Right lobe of liver (tissue), 6 donors: ENCODE results near the gene PDE7B. TPM values are rescaled to one million over a fixed set of nuclear protein-coding genes. Genes with fewer than 3 reads are reported as not detected.
A peak's percentile ranks its signal among the peaks of the same experiment; 100 is the strongest.

Source experiments
- ATAC-seq, 4 donors: fragments of 200-7000 bp; cut with Tn5 transposase; one replicate each; pipeline ENCODE4 v1.9.1; 2020; ENCODE audit warnings: mild to moderate bottlenecking in 4 of 4, moderate library complexity in 4 of 4
- DNase-seq, 3 donors: peaks; one replicate each; pipeline ENCODE4 v3.0.0-alpha.2; 2020
- H3K27ac ChIP-seq, 3 donors: fragments of 200-600 bp; one replicate each; pipeline ENCODE4 v1.8.0; 2022
- H3K27me3 ChIP-seq, 2 donors: fragments of 200-600 bp; one replicate each; pipeline ENCODE4 v1.8.0; 2022
- H3K36me3 ChIP-seq, 4 donors: fragments of 200-600 bp; sonication (generic) in 1 of 4; one replicate each; pipeline versions ENCODE4 v1.5.1 to v1.8.0; 2017 to 2022; ENCODE audit warnings: control low read depth in 1 of 4
- H3K4me1 ChIP-seq, 4 donors: fragments of 200-600 bp; sonication (generic) in 1 of 4; one replicate each; pipeline versions ENCODE4 v1.5.1 to v1.8.0; 2017 to 2022; ENCODE audit warnings: control low read depth in 1 of 4
- H3K4me3 ChIP-seq, 3 donors: fragments of 200-600 bp; one replicate each; pipeline ENCODE4 v1.8.0; 2022
- H3K9me3 ChIP-seq, 4 donors: fragments of 200-600 bp; sonication (generic) in 1 of 4; one replicate each; pipeline versions ENCODE4 v1.5.1 to v1.8.0; 2017 to 2022; ENCODE audit warnings: control low read depth in 1 of 4
- POLR2A ChIP-seq: fragments of 450-650 bp; IDR thresholded peaks from one replicate; pipeline ENCODE4 v1.6.1; 2017; ENCODE audit warnings: antibody characterized with exemption, mild to moderate bottlenecking
- WGBS: methylation state at CpG from one replicate; pipeline ENCODE4 v1.1.6; 2018; ENCODE audit warnings: low coverage, low lambda C conversion rate; ENCODE audit not compliant: insufficient coverage; ENCODE audit errors: missing lambda C conversion rate; 5-methylcytosine and 5-hydroxymethylcytosine counted together
- intact Hi-C, 2 donors: fragments of 100-400 bp; cut with DNase I; formaldehyde crosslinking; loops; one replicate each; pipeline versions ENCODE4 v1.11.2 to v1.14.1; 2022
- total RNA-seq, 6 experiments: library from RNA; depleted of rRNA in 2 of 6; stranded (reverse); fragments of >200 nt in 2 of 6; fragmentation: NEBNext Ultra II Directional in 3 of 6; extraction: Animal tissue kit (Norgen Biotek cat#: 25700) in 3 of 6; gene quantifications; one replicate each; pipeline versions ENCODE4 v1.1.0 to v1.2.4, GENCODE V29; 2016 to 2023
- TF ChIP-seq, protein P1 (sequence below), 4 donors: fragments of 200-600 bp in 3 of 4; fragments of 450-650 bp in 1 of 4; IDR thresholded peaks; one replicate each; pipeline versions ENCODE4 v1.5.1 to v1.8.0; 2016 to 2022; ENCODE audit warnings: antibody characterized with exemption in 4 of 4, mild to moderate bottlenecking in 2 of 4
- donor health status: DM: no; HTN: yes; CAD: no.
- donor health status: DM: no; HTN: no; CAD: no.
- donor health status: DM: no; HTN: no; CAD: no.
- donor health status: DM: no; HTN: yes; CAD: no.
- donor health status: DM: no; HTN: yes; CAD: no.

PDE7B gene
- total RNA-seq, 6 experiments from 2014 or later: 1.1 to 5.1 (median 1.9) TPM

- Histone ChIP-seq H3K27me3 (no peaks in the 10 kb centered on the region), H3K27ac (no peak overlapping the region), H3K36me3 (no peaks in the 10 kb centered on the region), H3K4me3 (no peak overlapping the region), H3K9me3 (no peaks in the 10 kb centered on the region), H3K4me1 (no peaks in the 10 kb centered on the region)
- DNase-seq: no peak
- intact Hi-C loops: no loop called here
- 80% methylated on average over 6 of the region's 6 CpGs for WGBS
- no peak for TF ChIP-seq POLR2A
- ATAC-seq: no peak
These were observed 8.7 kb upstream of the PDE7B start for GRCh38 chr6:135842618-135843392.

DNA sequence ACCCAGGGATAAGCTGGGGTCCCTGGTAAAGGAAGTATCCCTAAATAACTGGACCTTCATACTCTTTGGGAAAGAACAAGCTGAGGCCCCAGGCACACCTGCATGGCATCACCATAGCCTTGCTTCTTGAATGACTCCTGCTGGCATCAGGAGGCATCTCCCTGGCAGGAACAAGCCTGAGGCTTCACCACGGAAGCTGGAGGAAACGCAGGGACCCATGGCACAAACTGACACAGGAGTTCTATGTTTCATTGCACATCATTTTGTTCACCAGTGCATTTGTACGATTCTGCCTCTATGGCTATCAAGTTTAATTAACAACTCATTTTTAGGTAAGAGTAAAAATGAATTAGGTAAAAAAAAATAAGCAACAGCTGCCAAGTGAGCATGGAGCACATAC is 619 bp upstream of the PDE7B start:
- 100% methylated on average over 3 of the region's 3 CpGs for WGBS
- no peaks in the 10 kb centered on the region for H3K27me3 ChIP-seq
- no peak for DNase-seq
- TF ChIP-seq, protein P1, sequence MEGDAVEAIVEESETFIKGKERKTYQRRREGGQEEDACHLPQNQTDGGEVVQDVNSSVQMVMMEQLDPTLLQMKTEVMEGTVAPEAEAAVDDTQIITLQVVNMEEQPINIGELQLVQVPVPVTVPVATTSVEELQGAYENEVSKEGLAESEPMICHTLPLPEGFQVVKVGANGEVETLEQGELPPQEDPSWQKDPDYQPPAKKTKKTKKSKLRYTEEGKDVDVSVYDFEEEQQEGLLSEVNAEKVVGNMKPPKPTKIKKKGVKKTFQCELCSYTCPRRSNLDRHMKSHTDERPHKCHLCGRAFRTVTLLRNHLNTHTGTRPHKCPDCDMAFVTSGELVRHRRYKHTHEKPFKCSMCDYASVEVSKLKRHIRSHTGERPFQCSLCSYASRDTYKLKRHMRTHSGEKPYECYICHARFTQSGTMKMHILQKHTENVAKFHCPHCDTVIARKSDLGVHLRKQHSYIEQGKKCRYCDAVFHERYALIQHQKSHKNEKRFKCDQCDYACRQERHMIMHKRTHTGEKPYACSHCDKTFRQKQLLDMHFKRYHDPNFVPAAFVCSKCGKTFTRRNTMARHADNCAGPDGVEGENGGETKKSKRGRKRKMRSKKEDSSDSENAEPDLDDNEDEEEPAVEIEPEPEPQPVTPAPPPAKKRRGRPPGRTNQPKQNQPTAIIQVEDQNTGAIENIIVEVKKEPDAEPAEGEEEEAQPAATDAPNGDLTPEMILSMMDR (IDR thresholded peaks at IDR 0.05): no peak
- TF ChIP-seq POLR2A: no peak
- H3K4me1 ChIP-seq: peaks cover 0 to 17% (median 3%) of the 10 kb centered on the region in 4 donors
- H3K27ac ChIP-seq: peak overlapping the region in 2 of 3 donors; percentile 58 to 77
- no peak overlapping the region for H3K4me3 ChIP-seq
- no peaks in the 10 kb centered on the region for H3K9me3 ChIP-seq
- H3K36me3 ChIP-seq: no peaks in the 10 kb centered on the region
- intact Hi-C loops: no loop called here
- no peak for ATAC-seq

DNA sequence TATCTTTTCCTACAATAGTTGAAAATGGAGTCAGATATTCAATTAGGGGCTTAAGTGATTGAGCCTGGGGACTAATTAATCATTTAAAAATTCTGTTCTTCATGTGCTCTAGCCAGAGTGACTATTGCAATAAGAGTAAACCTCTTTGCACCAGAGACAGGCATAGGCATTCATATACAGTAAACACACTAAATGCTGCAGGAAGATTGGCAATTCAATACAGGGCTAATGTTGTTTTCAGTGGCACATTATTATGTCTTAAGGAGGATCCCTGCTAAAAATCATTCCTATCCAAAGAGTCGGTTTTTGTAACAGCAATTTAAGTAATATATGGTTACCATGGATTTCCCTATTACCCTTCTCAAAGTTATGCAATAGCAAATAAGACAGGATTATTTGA is 1.2 kb downstream of the PDE7B start:
- no peaks in the 10 kb centered on the region for H3K9me3 ChIP-seq
- intact Hi-C loops: no loop called here
- H3K4me3 ChIP-seq: peak overlapping the region in 2 of 3 donors; percentile 25 to 48
- no peak for ATAC-seq
- no peak overlapping the region for H3K27ac ChIP-seq
- DNase-seq: no peak
- 50% methylated on average over 1 of the region's 1 CpG for WGBS
- no peak for TF ChIP-seq POLR2A
- TF ChIP-seq, protein P1 (IDR thresholded peaks at IDR 0.05): no peak
- peaks cover 0 to 17% (median 3%) of the 10 kb centered on the region in 4 donors for H3K4me1 ChIP-seq
- H3K36me3 ChIP-seq: no peaks in the 10 kb centered on the region
- no peaks in the 10 kb centered on the region for H3K27me3 ChIP-seq

DNA sequence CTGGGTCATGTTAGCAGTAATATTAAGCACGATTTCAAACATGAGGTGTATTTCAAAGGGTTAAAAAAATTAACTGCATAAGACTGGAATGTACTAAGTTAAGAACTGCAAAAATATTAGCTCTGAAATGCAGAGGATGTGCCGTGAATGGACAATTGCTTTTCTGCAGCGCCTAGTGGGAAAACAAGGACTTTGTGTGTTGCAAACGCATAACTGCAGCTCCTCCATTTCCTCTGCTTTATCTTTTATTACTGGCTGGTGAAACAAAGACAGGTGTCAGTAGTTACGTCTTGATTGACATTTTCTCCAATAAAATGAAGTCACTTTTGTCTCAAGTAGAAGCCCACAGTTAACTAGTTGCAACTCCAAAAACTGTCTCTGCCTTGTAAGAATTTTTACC is 1.7 kb downstream of the PDE7B start:
- no peak for DNase-seq
- Histone ChIP-seq H3K4me1 (peaks cover 0 to 17% (median 3%) of the 10 kb centered on the region in 4 donors), H3K27me3 (no peaks in the 10 kb centered on the region), H3K36me3 (no peaks in the 10 kb centered on the region), H3K9me3 (no peaks in the 10 kb centered on the region), H3K27ac (no peak overlapping the region), H3K4me3 (peak overlapping the region in 1 of 3 donors; percentile 48)
- intact Hi-C loops: no loop called here
- peak in 2 of 4 donors; percentile 19 to 20 for ATAC-seq
- 47% methylated on average over 5 of the region's 5 CpGs for WGBS
- TF ChIP-seq, protein P1 (IDR thresholded peaks at IDR 0.05): no peak
- TF ChIP-seq POLR2A: no peak

DNA sequence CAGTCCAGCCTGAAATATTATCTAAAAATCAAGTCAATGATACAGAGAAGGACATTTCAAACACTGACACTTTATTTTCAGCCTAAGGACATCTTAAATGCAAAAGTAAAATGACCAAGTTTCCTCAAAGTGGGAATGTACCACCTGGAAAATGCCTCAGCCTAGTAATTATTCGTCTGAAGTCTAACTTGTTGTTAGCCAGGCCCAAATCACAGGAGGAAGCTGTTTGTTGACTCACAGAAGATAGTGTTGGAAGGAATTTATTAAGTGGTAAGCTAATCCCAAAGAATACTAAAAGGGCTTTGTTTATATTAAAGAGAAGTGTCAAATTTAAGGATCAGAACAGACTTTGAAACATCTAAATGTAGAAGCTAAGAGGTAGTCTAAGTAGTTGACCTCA is 2.5 kb downstream of the PDE7B start:
- no peak for ATAC-seq
- H3K4me1 ChIP-seq: peaks cover 0 to 17% (median 3%) of the 10 kb centered on the region in 4 donors
- TF ChIP-seq POLR2A: no peak
- TF ChIP-seq, protein P1 (IDR thresholded peaks at IDR 0.05): no peak
- intact Hi-C loops: no loop called here
- DNase-seq: no peak
- no peak overlapping the region for H3K4me3 ChIP-seq
- 45% methylated on average over 1 of the region's 1 CpG for WGBS
- no peak overlapping the region for H3K27ac ChIP-seq
- H3K36me3 ChIP-seq: no peaks in the 10 kb centered on the region
- no peaks in the 10 kb centered on the region for H3K27me3 ChIP-seq
- no peaks in the 10 kb centered on the region for H3K9me3 ChIP-seq
